Stimulated activated CD8-positive, alpha-beta memory T cell treated with anti-CD3 and anti-CD28 coated beads, Interleukin-12 subunit alpha, Interleukin-12 subunit beta, amount 100 ng/mL, for 4 hours (primary cell): ENCODE data around the gene IL17RE.
A peak's percentile ranks its signal among the peaks of the same experiment; 100 is the strongest.
"Not testable (repeated sequence)": the region's sequence is repeated elsewhere in the genome, so short reads cannot be mapped to it uniquely, and the experiment has no call there.

Source experiments
- DNase-seq: peaks from one replicate; pipeline ENCODE4 v3.0.0-alpha.2; 2020; ENCODE audit warnings: low read depth

IL17RE gene

DNA sequence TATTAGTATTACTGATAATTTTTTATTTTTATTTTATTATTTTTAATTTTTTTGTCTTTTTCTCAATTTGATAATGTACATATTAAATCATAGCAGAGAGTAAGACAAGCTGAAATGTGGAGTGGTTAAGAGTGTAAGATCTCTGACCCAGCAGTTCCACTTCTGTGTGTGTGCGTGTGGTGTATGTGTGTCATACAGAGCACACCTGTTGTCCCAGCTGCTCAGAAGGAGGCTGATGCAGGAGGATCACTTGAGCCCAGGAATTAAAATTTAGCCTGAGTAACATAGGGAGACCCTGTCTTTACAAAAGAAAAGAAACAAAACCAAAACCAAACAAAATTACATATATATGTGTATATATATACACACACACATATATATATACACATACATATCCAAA, 21.2 kb upstream of the IL17RE start:
- DNase-seq: no peak

DNA sequence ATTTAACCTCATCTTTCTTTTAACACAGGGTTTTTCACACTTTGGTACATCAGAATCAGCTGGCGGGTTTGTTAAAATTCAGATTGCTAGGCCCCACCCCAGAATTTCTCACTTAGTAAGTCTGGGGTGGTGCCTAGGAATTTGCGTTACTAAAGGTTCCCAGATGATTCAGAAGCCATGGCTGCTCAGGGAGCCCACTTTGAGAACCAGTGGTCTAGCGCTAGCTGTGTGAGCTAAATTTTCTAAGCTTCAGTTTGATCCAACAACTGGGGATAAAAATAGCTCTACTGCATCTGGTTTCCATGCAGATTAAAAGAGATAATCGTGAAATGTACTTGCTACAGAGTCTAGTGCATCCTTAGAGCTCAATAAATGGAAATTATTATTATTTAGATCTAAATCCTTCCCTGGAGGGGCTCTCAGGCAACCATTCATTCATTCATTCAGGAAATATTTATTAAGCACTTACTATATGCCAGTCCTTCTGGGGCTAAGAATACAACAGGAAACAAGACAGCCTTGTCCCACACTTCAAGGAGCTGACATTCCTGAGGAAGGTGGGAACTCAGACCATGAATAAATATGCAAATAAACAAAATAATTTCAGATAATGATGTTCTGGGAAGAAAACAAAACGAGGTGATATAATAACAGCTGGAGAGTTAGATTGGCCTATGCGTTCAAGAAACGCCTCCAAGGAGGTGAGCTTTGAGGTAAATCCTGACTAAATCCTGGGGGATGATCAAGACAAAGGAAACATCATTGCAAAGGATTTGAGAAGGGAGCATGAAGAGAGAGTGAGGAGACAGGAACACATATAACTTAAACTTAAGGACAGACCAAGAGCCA, 18.7 kb upstream of the IL17RE start:
- DNase-seq: no peak

DNA sequence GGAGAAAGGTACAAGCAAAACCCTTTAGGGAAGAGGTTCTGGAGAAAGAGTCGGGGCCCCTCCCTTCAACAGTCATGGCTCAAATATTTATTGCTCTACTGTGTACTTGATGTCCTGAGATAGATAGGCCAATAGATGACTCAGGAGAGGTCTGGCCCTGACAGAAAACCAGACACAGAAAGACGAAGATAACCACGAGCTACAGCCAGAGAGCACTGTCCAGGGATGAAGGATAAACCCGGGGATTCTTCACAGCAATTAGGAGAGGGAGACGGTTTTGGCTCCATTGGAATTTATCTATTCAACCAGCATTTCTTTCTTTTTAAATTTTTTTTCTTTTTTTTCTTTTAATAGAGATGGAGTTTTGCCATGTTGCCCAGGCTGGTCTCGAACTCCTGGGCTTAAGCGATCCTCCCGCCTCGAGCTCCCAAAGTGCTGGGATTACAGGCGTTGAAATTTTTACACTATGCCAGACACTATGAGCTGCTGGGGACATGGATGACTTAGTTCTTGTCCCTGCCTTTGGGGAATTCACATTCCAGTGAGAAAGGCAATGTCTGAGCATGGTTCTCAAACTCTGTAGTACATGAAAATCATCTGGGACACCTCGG, 18.0 kb upstream of the IL17RE start:
- no peak for DNase-seq

DNA sequence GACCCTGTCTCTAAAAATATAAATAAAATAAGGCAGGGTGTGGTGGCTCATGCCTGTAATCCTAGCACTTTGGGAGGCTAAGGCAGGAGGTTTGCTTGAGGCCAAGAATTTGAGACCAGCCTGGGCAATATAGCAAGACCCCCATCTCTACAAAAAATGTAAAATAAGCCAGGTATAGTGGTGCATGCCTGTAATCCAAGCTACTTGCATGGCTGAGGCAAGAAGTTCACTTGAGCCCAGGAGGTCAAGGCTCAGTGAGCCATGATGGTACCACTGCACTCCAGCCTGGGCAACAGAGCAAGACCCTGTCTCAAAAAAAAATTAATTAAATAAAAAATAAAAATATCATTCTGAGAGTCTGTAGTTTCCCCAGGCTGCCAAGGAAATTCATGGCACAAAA, 16.3 kb upstream of the IL17RE start:
- DNase-seq: no peak

DNA sequence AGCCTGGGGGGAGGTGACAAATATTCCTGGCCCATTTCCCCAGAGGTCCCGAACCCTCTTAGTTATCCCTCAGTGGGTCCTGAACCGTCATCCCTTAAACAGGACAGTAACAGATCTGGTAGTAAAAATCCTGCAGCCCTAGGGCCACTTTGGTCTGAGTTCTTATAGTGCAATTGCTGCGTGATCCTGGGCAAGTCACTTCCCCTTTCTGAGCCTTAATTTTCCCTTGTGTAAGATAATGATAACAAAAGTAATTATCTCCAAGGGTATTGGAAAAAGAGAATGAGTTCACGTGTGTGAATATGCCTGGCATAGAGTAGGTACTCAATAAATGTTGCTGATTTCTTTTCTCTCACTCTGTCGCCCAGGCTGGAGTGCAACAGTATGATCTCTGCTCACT, 15.2 kb upstream of the IL17RE start:
- no peak for DNase-seq

DNA sequence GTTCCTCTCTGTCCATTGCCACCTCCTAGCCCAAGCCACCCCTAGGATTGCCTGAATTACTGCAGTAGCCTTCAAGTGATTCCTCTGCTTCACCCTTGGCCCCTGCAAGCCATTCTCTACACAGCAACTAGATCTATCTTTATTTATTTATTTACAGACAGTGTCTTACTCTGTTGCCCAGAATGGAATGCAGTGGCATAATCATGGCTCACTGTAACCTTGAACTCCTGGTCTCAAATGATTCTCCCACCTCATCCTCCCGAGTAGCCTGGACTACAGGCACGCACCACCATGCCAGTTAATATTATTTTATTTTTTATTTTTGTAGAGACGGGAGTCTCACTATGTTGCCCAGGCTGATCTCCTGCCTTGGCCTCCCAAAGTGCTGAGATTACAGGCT, 14.1 kb upstream of the IL17RE start:
- no peak for DNase-seq

DNA sequence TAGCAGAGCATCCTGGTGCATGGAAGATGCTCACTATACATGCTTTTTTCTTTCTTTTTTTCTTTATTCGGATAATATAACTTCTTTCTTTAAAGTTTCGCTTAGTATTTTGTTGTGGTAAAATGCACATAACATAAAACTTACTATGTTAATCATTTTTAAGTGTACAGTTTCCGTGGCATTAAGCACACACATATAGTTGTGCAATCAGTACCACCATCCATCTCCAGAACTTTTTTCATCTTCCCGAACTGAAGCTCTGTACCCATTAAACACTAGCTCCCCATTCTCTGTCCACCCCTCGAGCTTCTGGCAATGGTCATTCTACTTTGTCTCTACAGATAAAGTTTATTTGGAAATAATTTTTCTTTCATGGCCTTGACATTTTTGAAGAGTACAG, 13.2 kb upstream of the IL17RE start:
- no peak for DNase-seq

DNA sequence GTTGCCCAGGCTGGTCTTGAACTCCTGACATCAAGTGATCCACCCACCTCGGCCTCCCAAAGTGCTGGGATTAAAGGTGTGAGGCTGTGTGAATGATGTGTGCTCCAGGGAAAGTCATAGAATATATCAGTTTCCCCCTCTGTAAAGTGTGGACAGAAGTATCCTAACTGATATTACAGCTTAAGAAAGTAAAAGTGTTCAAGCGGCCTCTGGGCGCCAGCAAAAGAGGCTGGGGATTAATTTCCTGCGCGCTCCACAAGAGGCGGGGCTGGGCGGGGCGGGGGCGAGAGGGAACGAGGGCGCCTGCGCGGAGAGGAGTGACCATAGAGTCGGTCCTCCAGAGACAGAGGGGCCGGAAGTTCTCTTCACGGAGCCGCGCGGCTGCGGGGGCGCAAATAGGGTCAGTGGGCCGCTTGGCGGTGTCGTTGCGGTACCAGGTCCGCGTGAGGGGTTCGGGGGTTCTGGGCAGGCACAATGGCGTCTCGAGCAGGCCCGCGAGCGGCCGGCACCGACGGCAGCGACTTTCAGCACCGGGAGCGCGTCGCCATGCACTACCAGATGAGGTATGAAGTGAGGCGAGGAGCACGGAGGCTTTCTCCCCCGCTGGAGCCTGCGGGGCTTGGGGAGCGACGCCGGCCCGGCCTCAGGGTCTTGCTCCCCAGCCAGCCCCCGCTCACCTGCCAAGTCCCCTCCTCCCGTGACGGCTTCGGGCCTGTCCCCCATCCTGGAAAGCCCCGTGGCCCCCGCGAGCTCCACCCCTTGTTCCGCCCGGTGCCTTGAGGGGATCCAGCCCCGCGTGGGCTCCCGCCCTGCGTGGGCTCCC, 12.2 kb upstream of the IL17RE start, which contains the start of gene JAGN1:
Gene JAGN1 (plus strand): TSS at position 362 of the 823 bp plus-strand sequence. CDS start 113 bp downstream, at position 475.
- DNase-seq: peak; percentile 86

DNA sequence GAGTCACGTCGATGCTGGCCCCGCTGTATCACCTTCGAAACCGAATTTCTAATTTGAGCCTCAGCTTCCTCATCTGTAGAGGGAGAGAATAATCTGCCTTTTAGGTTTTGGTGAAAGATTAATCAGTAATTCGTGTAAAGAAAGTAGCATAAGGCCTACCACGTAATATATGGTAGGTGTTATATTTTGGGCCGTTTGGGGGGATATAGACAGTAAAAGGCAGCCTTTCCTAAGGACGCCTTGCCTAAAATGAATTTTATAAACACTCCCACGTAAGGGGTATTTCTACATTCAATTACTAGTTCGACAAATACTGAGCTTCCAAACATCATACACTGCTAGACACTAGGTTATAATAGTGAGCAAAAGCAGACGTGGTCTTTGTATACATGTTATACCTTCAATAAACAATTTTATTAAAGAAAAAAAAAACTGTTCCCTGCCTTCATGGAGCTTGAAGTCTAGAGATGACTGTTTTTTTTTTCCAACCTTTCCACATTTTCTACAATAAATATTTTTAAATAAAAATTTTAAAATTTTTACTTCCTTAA, 11.5 kb upstream of the IL17RE start:
- no peak for DNase-seq

DNA sequence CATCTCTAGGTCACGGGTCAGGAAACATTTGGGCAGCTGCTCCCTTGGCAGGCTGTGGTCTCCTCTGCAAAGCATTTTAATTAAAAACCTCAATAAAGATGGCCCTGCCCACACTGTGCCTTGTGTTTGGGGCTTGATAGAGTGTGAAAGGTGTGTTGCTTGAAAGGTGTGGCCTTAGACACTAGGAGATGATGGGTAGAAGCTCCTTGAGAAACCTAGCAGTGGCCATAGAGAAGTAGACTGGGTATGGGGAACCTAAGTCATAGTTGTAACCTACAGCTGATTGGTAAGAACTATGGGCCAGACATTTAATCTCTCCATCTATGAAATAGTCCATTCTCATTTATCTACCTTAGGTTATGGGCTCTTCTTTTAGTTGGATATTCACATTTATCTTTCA, 8.9 kb upstream of the IL17RE start:
- DNase-seq: no peak

DNA sequence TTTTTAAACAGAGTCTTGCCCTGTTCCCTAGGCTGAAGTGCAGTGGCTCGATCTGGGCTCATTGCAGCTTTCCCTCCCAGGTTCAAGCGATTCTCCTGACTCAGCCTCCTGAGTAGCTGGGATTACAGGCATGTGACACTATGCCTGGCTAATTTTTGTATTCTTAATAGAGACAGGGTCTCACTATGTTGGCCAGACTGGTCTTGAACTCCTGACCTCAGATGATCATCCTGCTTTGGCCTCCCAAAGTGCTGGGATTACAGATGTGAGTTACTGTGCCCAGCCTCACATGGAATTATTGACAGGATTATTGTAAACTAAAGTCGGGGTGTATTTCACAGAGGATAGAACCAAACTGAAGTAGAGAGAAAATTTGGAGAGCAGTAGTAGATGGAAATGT, 6.9 kb upstream of the IL17RE start:
- not testable (repeated sequence) for DNase-seq

DNA sequence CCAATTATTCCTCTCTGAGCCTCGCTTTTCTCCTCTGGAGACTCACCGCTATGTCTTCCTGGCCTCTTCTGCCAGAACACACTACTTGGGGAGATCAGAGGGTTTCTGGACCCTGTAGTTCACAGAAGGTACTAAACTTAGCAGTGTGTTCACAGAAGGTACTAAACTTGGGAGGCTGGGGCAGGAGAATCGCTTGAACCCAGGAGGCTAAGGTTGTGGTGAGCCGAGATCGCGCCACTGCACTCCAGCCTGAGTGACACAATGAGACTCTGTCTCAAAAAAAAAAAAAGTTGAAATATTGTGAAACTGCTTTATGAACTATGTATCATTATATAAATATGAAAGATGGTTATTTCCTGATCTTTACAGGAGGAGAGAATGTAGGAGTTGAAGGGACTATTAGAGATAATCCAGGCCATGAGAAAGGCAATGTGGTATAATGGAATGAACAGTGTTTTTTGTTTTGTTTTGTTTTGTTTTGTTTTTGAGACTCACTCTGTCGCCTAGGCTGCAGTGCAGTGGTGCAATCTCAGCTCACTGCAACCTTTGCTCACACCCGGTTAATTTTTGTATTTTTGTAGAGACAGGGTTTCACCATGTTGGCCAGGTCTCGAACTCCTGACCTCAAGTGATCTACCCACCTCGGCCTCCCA, 5.8 kb upstream of the IL17RE start:
- DNase-seq: not testable (repeated sequence)

DNA sequence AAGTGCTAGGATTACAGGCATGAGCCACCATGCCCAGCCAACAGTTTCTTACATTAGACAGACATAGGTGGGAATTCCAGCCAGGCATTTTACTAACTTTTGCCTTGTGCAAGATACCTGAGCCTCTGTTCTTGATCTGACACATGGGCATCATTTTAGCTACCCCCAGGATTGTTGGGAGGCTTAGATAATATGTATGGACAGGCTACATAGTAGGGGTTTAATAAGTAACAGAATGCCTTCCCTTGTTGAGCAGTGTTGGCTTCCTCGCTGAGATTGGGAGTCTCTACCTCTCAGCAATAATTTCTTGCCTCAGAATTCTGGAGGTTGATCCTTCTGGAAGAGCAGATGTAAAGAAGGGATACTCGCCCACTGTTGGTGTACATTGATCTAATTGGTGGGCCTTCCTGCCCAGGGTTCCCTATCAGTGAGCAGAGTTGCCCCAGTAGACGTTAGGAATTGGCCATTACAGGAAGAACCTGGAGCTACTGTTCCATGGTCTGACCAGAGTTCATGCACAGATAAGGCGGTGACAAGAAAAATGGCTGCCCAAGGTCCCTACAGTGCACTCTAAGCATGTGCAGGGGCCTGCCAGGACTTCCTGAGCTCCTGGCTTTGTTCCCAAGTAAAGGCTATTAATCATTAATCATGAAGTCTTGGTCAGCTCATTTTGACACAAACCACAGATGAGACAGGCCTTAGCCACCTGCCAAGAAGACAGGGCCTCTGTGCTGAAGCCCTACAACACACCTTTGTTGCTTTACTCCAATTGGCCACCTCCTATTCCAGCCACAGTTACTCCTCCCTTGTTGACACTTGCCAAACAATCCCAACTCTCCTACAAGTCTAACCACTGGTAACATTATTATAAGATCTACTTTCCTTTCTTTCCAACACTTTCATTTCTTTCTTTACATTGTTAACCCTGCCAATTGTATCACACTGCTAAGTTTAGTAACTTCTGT, 5.0 kb upstream of the IL17RE start:
- no peak for DNase-seq

DNA sequence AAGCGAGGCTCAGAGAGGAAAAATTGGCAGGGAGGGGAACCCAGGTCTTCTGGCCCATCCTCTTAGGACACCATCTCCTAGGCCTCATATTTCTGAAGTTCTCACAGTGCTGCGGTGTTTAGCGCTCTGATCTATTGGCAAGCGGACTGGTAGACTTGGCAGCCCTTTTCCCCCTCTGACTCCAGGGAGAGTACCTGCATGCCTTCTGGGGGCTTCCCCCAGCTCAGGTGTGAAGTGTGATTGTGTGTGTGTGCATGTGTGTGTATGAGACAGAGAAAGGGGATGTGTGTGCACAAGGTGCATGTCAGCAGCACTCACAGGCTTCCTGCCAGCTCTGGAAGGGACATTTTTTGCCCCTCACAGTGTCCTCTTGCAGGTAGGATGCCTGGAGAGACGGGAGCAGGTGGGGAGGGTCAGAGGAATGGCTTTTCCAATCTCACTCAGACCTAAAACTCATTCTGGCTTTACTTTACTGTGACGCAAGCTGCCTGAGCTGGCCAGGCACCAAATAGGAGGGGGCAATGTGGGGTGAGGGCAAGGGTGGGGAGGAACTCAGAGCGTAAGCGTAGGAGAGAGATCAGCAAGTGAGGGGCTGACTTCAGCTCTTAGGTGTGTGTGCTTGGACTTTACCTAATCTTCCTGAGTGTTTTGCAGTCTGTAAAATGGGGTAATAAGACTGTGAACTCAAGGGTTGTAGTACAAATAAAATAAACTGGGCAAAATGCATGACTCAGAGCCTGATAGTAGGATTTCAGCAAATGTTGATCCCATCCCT, 4.0 kb upstream of the IL17RE start:
- DNase-seq: no peak

DNA sequence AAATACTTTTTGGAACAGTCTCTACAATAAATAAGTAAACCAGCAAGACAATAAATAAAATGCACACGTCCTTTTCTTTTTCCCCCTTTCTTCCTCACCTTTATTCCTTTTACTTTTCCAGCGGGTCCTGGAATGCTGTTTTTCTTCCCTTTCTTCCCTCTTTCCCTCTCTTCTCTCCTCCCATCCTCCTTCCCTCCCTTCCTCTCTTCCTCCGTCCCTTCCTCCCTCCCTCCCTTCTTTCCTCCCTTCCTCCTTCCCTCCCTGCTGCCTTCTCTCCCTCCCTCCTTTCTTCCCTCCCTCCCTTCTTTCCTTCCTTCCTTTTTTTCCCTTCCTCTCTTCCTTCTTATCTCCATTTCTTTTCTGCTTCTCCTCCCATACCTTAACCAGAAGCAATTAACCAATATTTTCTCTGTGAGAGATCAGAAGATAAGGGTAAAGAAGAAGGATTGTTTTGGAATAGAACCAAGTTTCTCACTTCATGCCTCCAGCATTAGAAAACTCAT, 3.3 kb upstream of the IL17RE start:
- DNase-seq: no peak

DNA sequence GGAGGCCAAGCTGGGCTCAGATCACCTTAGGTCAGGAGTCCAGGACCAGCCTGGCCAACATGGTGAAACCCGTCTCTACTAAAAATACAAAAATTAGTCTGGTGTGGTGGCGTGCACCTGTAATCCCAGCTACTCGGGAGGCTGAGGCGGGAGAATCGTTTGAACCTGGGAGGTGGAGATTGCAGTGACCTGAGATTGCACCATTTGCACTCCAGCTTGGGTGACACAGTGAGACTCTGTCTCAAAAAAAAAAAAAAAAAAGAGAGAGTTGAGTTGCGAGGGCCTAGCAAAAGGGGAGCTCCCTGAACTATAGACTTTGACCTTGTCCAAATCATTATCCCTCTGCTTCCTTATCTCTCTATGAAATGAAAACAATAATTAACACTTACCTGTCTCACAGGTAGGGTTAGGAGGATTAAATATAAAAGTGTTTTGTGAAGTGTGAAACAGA, 1.7 kb upstream of the IL17RE start:
- not testable (repeated sequence) for DNase-seq

DNA sequence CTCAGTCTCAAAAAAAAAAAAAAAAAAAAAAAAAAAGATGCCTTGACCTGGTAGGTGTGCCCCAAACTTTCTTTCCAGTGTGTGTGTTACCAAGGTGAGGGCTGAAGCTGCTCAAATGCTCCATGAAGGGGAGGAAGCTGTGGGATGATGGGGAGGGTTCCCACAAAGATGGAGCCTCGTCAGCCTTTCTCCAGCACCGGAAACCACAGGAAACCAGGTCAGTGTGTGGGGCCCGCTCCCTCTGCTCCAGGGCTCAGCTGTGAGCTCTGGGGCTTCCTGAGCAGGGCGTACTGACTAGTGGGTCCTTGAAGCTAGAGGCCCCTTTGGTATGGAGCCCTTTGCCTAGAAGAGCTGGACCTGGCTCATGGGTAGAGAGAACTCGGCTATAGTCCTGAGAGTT, 681 bp upstream of the IL17RE start:
- DNase-seq: no peak

DNA sequence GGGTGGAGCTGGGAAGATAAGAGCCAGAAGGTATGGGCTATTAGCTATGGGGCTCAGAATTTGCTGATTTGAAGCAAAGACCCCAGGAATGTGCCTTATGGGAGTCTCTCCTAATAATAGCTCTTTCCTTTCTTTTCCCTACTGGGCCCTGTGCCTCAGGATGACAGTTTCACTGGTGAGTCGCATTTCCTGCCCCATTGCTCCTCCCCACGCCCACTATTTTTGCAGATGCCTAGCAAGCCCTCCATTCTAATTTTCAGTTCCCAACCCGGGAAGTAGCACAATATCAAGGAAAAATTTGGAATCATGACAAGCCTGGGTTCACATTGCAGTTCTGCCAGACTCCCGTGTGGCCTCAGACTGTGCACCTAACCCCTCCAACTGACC, 583 bp downstream of the IL17RE start:
- no peak for DNase-seq

DNA sequence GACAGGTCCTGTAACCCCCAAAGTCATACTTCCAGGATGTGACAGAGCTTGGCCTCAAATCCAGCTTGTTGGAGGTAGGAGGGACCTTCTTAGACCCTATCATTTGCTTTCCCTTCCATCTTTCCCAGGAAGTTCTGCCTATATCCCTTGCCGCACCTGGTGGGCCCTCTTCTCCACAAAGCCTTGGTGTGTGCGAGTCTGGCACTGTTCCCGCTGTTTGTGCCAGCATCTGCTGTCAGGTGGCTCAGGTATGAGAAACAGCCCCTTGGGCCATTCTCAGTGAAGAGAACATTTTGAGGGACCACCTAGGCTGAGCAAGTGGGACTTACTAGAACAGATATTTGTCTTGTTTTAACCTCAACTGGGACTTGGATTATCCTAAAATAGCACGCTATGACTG, 1.3 kb downstream of the IL17RE start:
- DNase-seq: no peak

DNA sequence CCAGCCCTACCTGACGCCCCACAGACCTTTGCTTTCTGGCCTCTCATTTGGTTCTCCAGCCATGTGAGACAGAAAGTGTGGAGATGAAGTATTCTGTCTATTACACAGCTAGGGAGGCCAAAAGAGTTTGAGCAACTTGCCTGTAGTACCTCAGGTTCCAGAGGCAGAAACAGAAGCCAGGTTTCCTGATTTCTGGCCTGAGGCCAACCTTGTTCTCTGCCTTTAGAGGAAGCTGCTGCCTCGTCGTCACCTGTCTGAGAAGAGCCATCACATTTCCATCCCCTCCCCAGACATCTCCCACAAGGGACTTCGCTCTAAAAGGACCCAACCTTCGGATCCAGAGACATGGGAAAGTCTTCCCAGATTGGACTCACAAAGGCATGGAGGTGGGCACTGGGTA, 3.8 kb downstream of the IL17RE start:
- no peak for DNase-seq
